Inferior parietal cortex (tissue), 1 donor: ENCODE data around the gene FCER2.

Experiments
- DNase-seq: peaks from one replicate; pipeline ENCODE4 v3.0.0-alpha.2; 2016; ENCODE audit errors: extremely low spot score

The FCER2 gene

DNA sequence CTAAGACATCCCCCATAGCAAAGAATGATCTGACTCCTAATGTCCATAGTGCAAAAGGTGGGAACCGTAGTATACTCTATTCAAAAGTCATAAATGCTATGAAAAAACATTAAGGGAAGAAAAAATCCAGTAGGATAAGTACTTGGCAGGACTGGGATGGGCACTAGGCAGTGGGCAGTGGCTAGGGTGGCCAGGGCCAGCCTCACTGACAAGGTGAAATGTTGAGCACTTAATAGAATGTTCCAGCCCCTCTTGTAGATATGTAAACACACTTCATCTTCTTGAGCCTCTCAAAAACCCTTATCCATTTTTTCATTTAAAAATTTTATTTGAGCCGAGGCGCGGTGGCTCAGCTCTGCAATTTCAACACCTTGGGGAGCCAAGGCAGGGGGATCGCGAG, 31.4 kb upstream of the FCER2 start:
- no peak for DNase-seq

GRCh38 chr19:7732045-7732444, 30.1 kb upstream of the FCER2 start, which contains the start of gene CLEC4G:
Gene CLEC4G (minus strand): TSS chr19:7732110. CDS start chr19:7732102, 8 bp downstream.
- no peak for DNase-seq

DNA sequence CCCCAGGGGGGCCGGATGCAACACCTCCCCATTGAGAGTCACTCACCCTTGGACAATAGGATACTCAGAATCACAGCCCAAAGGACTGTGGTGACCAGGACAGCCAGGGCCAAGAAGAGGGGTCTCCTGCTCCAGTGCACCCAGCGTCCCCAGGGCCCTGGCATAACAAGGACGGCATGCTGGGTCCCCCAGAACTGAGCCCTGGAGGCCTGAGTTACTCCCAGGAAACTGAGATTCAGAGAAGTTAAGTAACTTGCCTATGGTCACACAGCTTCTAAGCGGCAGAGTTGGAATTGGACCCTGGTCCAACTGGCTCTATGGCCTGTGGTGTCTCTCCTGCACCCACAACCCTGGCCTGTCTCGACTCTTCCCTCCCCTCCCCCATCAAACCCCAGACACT, 29.7 kb upstream of the FCER2 start:
- DNase-seq: no peak

- DNase-seq: no peak
Observed at GRCh38 chr19:7731218-7731595, 29.3 kb upstream of the FCER2 start.

GRCh38 chr19:7730286-7731217, 28.6 kb upstream of the FCER2 start:
- DNase-seq: no peak

DNA sequence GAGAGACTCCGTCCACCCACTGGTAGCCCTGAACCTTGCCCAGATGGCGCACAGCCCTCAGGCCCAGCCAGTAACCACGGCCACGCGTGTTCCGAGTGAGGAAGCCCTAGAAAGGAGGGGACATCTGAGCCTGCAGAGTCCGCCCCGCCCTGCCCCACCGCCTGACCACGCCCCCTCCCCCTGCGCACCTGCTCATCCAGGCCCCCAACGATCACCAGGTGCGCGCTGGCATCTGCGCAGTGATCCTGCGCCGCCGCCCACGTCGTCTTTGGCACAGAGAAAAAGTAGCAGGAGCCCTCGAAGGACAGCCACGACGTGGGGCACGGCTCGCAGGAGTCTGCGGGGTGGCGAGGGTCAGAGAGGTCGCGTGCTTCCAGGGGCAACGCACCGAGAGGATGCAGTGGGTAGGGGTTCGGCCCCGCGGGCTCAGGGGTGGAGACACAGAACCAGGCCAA, 27.9 kb upstream of the FCER2 start:
- DNase-seq: no peak

DNA sequence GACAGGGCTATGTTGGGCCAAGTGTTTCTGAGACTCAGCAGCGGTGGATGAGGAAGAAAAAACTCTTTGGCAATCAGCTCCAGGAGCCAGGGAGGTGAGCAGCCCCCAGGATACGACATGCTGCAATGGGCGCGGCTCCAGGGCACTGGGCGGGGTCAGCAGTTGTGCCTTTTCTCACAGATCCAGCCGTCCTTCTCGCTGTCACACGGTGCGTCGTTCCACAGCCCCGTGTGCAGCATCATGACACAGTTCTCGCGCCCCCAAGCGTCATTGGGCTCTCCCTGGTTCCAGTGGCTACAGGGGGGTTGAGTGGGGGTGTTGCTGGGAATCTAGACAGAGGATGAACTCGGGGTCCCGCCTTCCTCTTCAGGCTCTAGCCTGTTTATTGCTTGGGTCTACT, 27.3 kb upstream of the FCER2 start:
- no peak for DNase-seq

GRCh38 chr19:7725791-7726190, 23.9 kb upstream of the FCER2 start:
- DNase-seq: no peak

GRCh38 chr19:7722231-7722651, 20.3 kb upstream of the FCER2 start:
- DNase-seq: no peak

GRCh38 chr19:7720351-7720750, 18.4 kb upstream of the FCER2 start:
- no peak for DNase-seq

- no peak for DNase-seq
Observed at GRCh38 chr19:7718668-7719067, 16.7 kb upstream of the FCER2 start.

DNA sequence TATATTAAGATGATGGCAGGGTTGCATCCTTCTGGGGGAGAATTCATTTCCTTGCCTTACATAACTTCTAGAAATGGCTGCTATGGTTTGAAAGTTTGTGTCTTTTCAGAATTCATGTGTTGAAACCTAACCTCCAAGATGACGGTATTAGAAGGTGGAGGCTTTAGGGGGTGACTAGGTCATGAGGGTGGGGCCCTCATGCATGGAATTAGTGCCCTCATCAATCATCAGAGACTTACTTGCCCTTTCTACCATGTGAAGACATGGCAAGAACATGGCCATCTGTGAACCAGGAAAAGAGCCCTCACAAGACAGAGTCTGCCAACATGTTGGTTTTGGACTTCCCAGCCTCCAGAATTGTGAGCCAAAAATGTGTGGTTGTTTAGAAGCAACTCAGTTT, 14.8 kb upstream of the FCER2 start:
- no peak for DNase-seq

- no peak for DNase-seq
Observed at GRCh38 chr19:7715671-7716070, 13.7 kb upstream of the FCER2 start.

GRCh38 chr19:7710616-7711015, 8.7 kb upstream of the FCER2 start:
- DNase-seq: no peak

DNA sequence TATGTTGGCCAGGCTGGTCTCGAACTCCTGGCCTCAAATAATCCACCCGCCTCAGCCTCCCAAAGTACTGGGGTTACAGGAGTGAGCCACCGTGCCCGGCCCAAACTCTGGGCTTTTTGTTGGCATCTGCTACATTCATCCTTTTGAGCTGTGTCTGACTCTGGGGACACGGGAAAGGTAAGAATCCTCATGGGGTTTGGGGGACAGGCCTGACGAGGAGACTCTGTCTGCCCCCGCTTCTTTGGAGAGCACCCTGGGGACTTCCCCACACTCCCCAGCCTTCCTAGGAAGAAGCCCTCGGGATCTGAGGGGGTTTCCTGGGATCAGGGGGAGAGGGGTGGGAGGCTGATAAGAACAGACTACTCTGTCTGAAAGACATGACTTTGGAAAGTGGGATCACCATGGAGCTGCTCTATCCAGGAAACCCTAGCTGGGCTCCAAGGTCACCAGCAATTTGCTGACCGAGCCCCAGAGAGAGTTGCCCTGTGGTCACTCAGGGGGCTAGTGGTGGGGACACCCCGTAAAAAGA, 8.1 kb upstream of the FCER2 start:
- no peak for DNase-seq

DNA sequence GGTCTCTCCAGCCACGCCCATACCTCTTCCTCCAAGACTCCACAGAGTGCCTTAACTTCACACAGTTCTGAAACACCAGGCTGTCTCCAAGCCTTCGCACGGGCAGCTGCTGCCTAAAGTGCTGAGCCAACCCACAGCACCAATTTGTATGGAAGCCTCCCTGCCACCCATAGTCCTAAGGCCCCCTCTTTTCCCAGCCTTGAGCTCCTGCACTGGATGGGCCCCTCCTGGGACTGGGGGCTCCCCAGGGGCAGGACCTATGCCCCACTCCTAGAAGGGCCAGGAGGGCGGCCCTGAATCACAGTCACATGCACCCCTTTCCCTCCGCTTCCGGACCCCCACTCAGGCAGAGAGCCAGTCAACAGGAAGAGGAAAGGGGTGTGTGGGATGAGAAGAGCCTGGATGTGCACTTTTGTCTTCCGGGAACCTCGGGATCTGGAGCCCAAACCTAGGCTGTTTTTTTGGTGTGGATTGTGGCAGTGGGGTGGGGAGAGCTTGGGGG, 5.1 kb upstream of the FCER2 start:
- DNase-seq: no peak

GRCh38 chr19:7706188-7706954, 4.4 kb upstream of the FCER2 start:
- DNase-seq: no peak

GRCh38 chr19:7705387-7706187, 3.7 kb upstream of the FCER2 start:
- DNase-seq: no peak

DNA sequence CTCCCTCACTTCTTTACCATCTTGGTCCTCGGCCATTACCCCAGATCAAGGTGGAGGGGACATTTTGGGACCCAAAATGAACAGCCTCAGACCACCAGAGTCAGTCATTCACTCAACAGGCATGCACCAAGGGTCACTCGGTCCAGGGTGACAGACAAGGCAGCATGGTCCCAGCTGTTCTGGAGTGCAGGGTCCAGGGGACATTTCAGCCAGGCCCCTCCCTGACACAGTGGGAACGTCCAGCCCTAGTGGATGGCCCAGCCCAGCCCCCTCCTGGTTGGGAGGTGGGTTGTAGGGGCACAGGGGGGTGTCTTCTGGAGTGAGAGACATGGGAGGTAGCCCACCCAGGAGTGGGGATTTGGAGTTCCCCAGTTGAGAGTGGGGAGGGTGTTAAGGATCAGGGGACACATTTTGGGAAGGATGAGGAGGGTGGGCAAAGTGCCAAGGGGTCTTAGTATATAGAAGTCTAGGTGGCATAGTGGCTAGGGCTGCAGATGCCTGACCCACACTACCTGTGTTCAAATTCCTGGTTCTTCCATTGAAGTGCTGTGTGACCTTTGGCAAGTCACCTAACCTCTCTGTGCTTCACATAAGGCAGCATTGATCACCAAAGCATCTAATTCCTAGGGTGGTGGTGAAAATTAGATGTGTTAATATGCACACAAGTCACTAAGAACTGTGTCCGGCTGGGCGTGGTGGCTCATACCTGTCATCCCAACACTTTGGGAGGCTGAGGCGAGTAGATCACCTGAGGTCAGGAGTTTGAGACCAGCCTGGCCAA, 2.5 kb upstream of the FCER2 start:
- DNase-seq: no peak

- no peak for DNase-seq
Observed at GRCh38 chr19:7703332-7703731, 1.4 kb upstream of the FCER2 start.
